Measurements from ENCODE around the gene CHRNB1. TPM values are rescaled to one million over a fixed set of nuclear protein-coding genes. Genes with fewer than 3 reads are reported as not detected.

CHRNB1 gene
- total RNA-seq, 2 experiments from 2014 or later, result 10.4 to 13.1 TPM

GRCh38 chr17:7419819-7420610 lies 24.8 kb upstream of the CHRNB1 start, which contains the start of gene SPEM1:
SPEM1 (plus strand) TSS chr17:7420324; CDS start chr17:7420385, 61 bp downstream.
- Mint-ChIP-seq H3K4me3 (no peak within 1 kb of the TSS), H3K36me3 (no peaks in the 10 kb centered on the region), H3K9me3 (ENCODE audit: low read depth) (no peaks in the 10 kb centered on the region), H3K4me1 (no peaks in the 10 kb centered on the region), H3K27ac (no peak within 1 kb of the TSS), H3K27me3 (no peaks in the 10 kb centered on the region)
- CTCF ChIA-PET, result interaction anchor here (1.1 to 3.6 kb wide), 3 partner anchors 17 to 64 kb away, joined by 3 to 13 read pairs (median 5); partner anchors contain the start of gene CHRNB1
- DNase-seq, result no peak
- ATAC-seq, result no peak

- ATAC-seq (no peak), DNase-seq (no peak)
- no peaks in the 10 kb centered on the region for H3K36me3 Mint-ChIP-seq
- no peaks in the 10 kb centered on the region for H3K4me1 Mint-ChIP-seq
- H3K9me3 Mint-ChIP-seq (ENCODE audit: low read depth), result no peaks in the 10 kb centered on the region
- H3K4me3 Mint-ChIP-seq, result no peak overlapping the region
- no peaks in the 10 kb centered on the region for H3K27me3 Mint-ChIP-seq
- no peak overlapping the region for H3K27ac Mint-ChIP-seq
- CTCF ChIA-PET, result interaction anchor here (1.1 to 3.6 kb wide), 4 partner anchors 16 to 124 kb away, joined by 3 to 13 read pairs (median 4); partner anchors contain the start of gene CHRNB1
Observed at GRCh38 chr17:7421186-7421585, 23.7 kb upstream of the CHRNB1 start.

- CTCF ChIA-PET, result interaction anchor here (0.7 to 1.5 kb wide), 4 partner anchors 11 to 166 kb away, joined by 3 to 5 read pairs (median 3); no protein-coding TSS in a partner anchor
- H3K27me3 Mint-ChIP-seq, result no peaks in the 10 kb centered on the region
- no peak overlapping the region for H3K4me3 Mint-ChIP-seq
- ATAC-seq (no peak), DNase-seq (no peak)
- H3K4me1 Mint-ChIP-seq, result no peaks in the 10 kb centered on the region
- H3K9me3 Mint-ChIP-seq (ENCODE audit: low read depth), result no peaks in the 10 kb centered on the region
- no peak overlapping the region for H3K27ac Mint-ChIP-seq
- H3K36me3 Mint-ChIP-seq, result no peaks in the 10 kb centered on the region
Observed at GRCh38 chr17:7423679-7424078, 21.2 kb upstream of the CHRNB1 start.

- no peak for ATAC-seq
- DNase-seq, result no peak
- Mint-ChIP-seq H3K4me3 (no peak within 1 kb of the TSS), H3K36me3 (no peaks in the 10 kb centered on the region), H3K4me1 (no peaks in the 10 kb centered on the region), H3K9me3 (ENCODE audit: low read depth) (no peaks in the 10 kb centered on the region), H3K27me3 (no peaks in the 10 kb centered on the region), H3K27ac (no peak within 1 kb of the TSS)
- CTCF ChIA-PET, result interaction anchor here (1.1 kb wide), 1 partner anchor 12 kb away, joined by 4 read pairs; no protein-coding TSS in a partner anchor
Observed at GRCh38 chr17:7425316-7425715, 19.5 kb upstream of the CHRNB1 start, which contains the start of gene SPEM2. SPEM2 (plus strand) TSS chr17:7425616; CDS start chr17:7425689, 73 bp downstream.

- no peak overlapping the region for H3K4me3 Mint-ChIP-seq
- CTCF ChIA-PET, result interaction anchor here (1.1 kb wide), 1 partner anchor 13 kb away, joined by 4 read pairs; no protein-coding TSS in a partner anchor
- H3K4me1 Mint-ChIP-seq, result no peaks in the 10 kb centered on the region
- ATAC-seq (no peak), DNase-seq (no peak)
- H3K27me3 Mint-ChIP-seq, result no peaks in the 10 kb centered on the region
- H3K9me3 Mint-ChIP-seq (ENCODE audit: low read depth), result no peaks in the 10 kb centered on the region
- no peak overlapping the region for H3K27ac Mint-ChIP-seq
- H3K36me3 Mint-ChIP-seq, result no peaks in the 10 kb centered on the region
Observed at GRCh38 chr17:7425756-7426155, 19.1 kb upstream of the CHRNB1 start.

GRCh38 chr17:7426203-7426863 lies 18.5 kb upstream of the CHRNB1 start:
- ATAC-seq, result no peak
- no peaks in the 10 kb centered on the region for H3K27me3 Mint-ChIP-seq
- no peak overlapping the region for H3K27ac Mint-ChIP-seq
- no peak for DNase-seq
- no peaks in the 10 kb centered on the region for H3K4me1 Mint-ChIP-seq
- H3K9me3 Mint-ChIP-seq (ENCODE audit: low read depth), result no peaks in the 10 kb centered on the region
- CTCF ChIA-PET, result interaction anchor here (1.1 kb wide), 1 partner anchor 13 kb away, joined by 4 read pairs; no protein-coding TSS in a partner anchor
- H3K36me3 Mint-ChIP-seq, result no peaks in the 10 kb centered on the region
- no peak overlapping the region for H3K4me3 Mint-ChIP-seq

- Mint-ChIP-seq H3K36me3 (no peaks in the 10 kb centered on the region), H3K9me3 (ENCODE audit: low read depth) (no peaks in the 10 kb centered on the region), H3K27me3 (no peaks in the 10 kb centered on the region), H3K27ac (no peak overlapping the region), H3K4me3 (no peak overlapping the region), H3K4me1 (no peaks in the 10 kb centered on the region)
- CTCF ChIA-PET, result interaction anchor here (0.9 kb wide), 1 partner anchor 9 kb away, joined by 3 read pairs; no protein-coding TSS in a partner anchor
- no peak for DNase-seq
- ATAC-seq, result no peak
Observed at GRCh38 chr17:7426896-7427489, 17.9 kb upstream of the CHRNB1 start.

- H3K4me1 Mint-ChIP-seq, result no peaks in the 10 kb centered on the region
- H3K36me3 Mint-ChIP-seq, result no peaks in the 10 kb centered on the region
- no peak for ATAC-seq
- no peak for DNase-seq
- CTCF ChIA-PET, result interaction anchor here (0.9 kb wide), 1 partner anchor 9 kb away, joined by 3 read pairs; no protein-coding TSS in a partner anchor
- H3K9me3 Mint-ChIP-seq (ENCODE audit: low read depth), result no peaks in the 10 kb centered on the region
- H3K27me3 Mint-ChIP-seq, result no peaks in the 10 kb centered on the region
- no peak overlapping the region for H3K27ac Mint-ChIP-seq
- H3K4me3 Mint-ChIP-seq, result no peak overlapping the region
Observed at GRCh38 chr17:7427549-7427948, 17.3 kb upstream of the CHRNB1 start.

GRCh38 chr17:7428557-7428956 lies 16.3 kb upstream of the CHRNB1 start, which contains the start of gene SPEM3:
SPEM3 (plus strand) TSS chr17:7428857; CDS start chr17:7428903, 46 bp downstream.
- Mint-ChIP-seq H3K4me3 (no peak within 1 kb of the TSS), H3K36me3 (no peaks in the 10 kb centered on the region), H3K27ac (no peak within 1 kb of the TSS), H3K27me3 (no peaks in the 10 kb centered on the region), H3K9me3 (ENCODE audit: low read depth) (no peaks in the 10 kb centered on the region), H3K4me1 (no peaks in the 10 kb centered on the region)
- ATAC-seq, result no peak
- no peak for DNase-seq
- CTCF ChIA-PET, result no interaction called here

GRCh38 chr17:7429722-7430121 lies 15.1 kb upstream of the CHRNB1 start:
- H3K4me1 Mint-ChIP-seq, result no peaks in the 10 kb centered on the region
- no peaks in the 10 kb centered on the region for H3K27me3 Mint-ChIP-seq
- CTCF ChIA-PET, result no interaction called here
- H3K9me3 Mint-ChIP-seq (ENCODE audit: low read depth), result no peaks in the 10 kb centered on the region
- H3K27ac Mint-ChIP-seq, result no peak overlapping the region
- DNase-seq (no peak), ATAC-seq (no peak)
- no peak overlapping the region for H3K4me3 Mint-ChIP-seq
- no peaks in the 10 kb centered on the region for H3K36me3 Mint-ChIP-seq

GRCh38 chr17:7431231-7431630 lies 13.6 kb upstream of the CHRNB1 start:
- ATAC-seq (no peak), DNase-seq (no peak)
- Mint-ChIP-seq H3K4me3 (no peak overlapping the region), H3K4me1 (peaks cover 11% of the 10 kb centered on the region), H3K9me3 (ENCODE audit: low read depth) (no peaks in the 10 kb centered on the region), H3K27ac (no peak overlapping the region), H3K27me3 (no peaks in the 10 kb centered on the region), H3K36me3 (no peaks in the 10 kb centered on the region)
- CTCF ChIA-PET, result interaction anchor here (0.6 kb wide), 1 partner anchor 227 kb away, joined by 3 read pairs; no protein-coding TSS in a partner anchor

- Mint-ChIP-seq H3K4me3 (no peak overlapping the region), H3K27me3 (no peaks in the 10 kb centered on the region), H3K36me3 (no peaks in the 10 kb centered on the region), H3K27ac (no peak overlapping the region), H3K9me3 (ENCODE audit: low read depth) (no peaks in the 10 kb centered on the region), H3K4me1 (peaks cover 20% of the 10 kb centered on the region)
- ATAC-seq (no peak), DNase-seq (no peak)
- CTCF ChIA-PET, result interaction anchor here (1.0 kb wide), 1 partner anchor 28 kb away, joined by 3 read pairs; the partner anchor contains the start of gene TMEM256
Observed at GRCh38 chr17:7432296-7432695, 12.6 kb upstream of the CHRNB1 start.

All from activated CD8-positive, alpha-beta memory T cell treated with anti-CD3 and anti-CD28 coated beads, Interleukin-2, amount 10 ng/mL, durations not matched to agents 7 days and 5 days (primary cell).